ENCODE measurements around the gene UBASH3B. TPM values are rescaled to one million over a fixed set of nuclear protein-coding genes. Genes with fewer than 3 reads are reported as not detected.
"Not testable (repeated sequence)": the region's sequence is repeated elsewhere in the genome, so short reads cannot be mapped to it uniquely, and the experiment has no call there.

UBASH3B gene
- total RNA-seq, 2 experiments from 2014 or later: 54.7 to 73.0 TPM

DNA sequence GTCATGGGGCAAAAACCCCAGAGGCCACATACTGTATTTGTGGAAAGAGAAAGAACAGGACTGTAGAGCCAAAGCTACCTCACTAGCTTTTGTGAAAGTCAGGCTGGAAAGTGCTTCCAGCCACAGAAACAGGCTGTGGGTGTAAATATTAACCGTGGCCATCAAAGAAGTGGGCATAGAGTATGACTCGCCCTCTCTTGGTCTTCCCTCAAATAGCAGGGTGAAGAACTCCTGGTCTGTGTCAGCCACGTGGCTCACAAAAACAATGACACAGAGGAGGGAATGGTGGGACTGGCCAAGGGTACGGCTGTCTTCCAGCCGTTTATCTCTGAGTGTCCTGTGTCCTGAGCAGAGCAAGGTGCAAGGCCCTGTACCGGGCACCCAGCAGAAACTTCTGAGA is 37.6 kb upstream of the UBASH3B start:
- no TSS peak for BruUV-seq (replicated peaks)
- Histone ChIP-seq H3K9me3 (ENCODE audit: low read length) (no peaks in the 10 kb centered on the region; the same call in 1 of the 2 replicates), H3K4me1 (ENCODE audit: insufficient read depth, low read length, poor library complexity, severe bottlenecking) (no peaks in the 10 kb centered on the region), H4K20me1 (ENCODE audit: insufficient read depth, low read length) (no peaks in the 10 kb centered on the region), H3K4me3 (ENCODE audit: low read depth, low read length, poor library complexity, severe bottlenecking) (no peak overlapping the region), H3K79me2 (ENCODE audit: insufficient read depth, low read depth, low read length) (no peaks in the 10 kb centered on the region), H3K9me2 (ENCODE audit: insufficient read depth, low read length) (no peaks in the 10 kb centered on the region), H3K36me3 (ENCODE audit: insufficient read depth, low read length) (no peaks in the 10 kb centered on the region), H3K27ac (ENCODE audit: low read depth, low read length, poor library complexity, severe bottlenecking) (no peak overlapping the region), H2AFZ (ENCODE audit: low read length) (no peak overlapping the region), H3K4me2 (ENCODE audit: low read length) (no peak overlapping the region)
- CTCF ChIA-PET (ENCODE audit: unreplicated experiment): no interaction called here
- DNase-seq (ENCODE audit: low spot score): no peak
- intact Hi-C loops (cut with micrococcal nuclease; ENCODE audit: unreplicated experiment): no loop called here
- POLR2A ChIA-PET: no interaction called here
- TF ChIP-seq, protein P1, sequence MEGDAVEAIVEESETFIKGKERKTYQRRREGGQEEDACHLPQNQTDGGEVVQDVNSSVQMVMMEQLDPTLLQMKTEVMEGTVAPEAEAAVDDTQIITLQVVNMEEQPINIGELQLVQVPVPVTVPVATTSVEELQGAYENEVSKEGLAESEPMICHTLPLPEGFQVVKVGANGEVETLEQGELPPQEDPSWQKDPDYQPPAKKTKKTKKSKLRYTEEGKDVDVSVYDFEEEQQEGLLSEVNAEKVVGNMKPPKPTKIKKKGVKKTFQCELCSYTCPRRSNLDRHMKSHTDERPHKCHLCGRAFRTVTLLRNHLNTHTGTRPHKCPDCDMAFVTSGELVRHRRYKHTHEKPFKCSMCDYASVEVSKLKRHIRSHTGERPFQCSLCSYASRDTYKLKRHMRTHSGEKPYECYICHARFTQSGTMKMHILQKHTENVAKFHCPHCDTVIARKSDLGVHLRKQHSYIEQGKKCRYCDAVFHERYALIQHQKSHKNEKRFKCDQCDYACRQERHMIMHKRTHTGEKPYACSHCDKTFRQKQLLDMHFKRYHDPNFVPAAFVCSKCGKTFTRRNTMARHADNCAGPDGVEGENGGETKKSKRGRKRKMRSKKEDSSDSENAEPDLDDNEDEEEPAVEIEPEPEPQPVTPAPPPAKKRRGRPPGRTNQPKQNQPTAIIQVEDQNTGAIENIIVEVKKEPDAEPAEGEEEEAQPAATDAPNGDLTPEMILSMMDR (conservative IDR thresholded peaks at IDR 0.05; ENCODE audit: low read length): no peak
- TF ChIP-seq EZH2phosphoT487 (IDR thresholded peaks at IDR 0.05; ENCODE audit: borderline replicate concordance, low read depth, low read length): no peak

DNA sequence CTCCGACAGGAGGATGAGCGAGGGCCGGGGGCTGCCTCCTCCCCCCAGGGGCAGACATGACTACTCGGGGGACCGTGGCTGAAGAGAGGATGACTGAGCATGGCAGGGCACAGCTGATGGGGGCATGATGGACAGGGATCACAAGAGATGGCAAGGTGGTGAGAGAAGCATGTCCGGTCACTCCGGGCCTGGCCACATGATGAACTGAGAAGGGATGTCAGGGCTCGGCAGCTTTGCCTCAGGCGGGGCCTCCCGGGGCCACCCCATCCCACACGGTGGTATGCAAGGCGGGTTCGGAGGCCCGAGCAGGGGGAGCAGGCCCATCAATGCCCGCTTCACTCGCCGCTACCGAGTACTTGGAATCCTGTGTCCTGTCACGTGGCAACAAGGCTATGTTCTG is 36.6 kb upstream of the UBASH3B start:
- Histone ChIP-seq H3K27ac (ENCODE audit: low read depth, low read length, poor library complexity, severe bottlenecking) (no peak overlapping the region), H3K4me1 (ENCODE audit: insufficient read depth, low read length, poor library complexity, severe bottlenecking) (no peaks in the 10 kb centered on the region), H3K79me2 (ENCODE audit: insufficient read depth, low read depth, low read length) (no peaks in the 10 kb centered on the region), H3K4me2 (ENCODE audit: low read length) (no peak overlapping the region), H3K36me3 (ENCODE audit: insufficient read depth, low read length) (no peaks in the 10 kb centered on the region), H4K20me1 (ENCODE audit: insufficient read depth, low read length) (no peaks in the 10 kb centered on the region), H3K9me3 (ENCODE audit: low read length) (no peaks in the 10 kb centered on the region; the same call in 1 of the 2 replicates), H2AFZ (ENCODE audit: low read length) (no peak overlapping the region), H3K4me3 (ENCODE audit: low read depth, low read length, poor library complexity, severe bottlenecking) (no peak overlapping the region), H3K9me2 (ENCODE audit: insufficient read depth, low read length) (no peaks in the 10 kb centered on the region)
- no peak for TF ChIP-seq EZH2phosphoT487 (IDR thresholded peaks at IDR 0.05; ENCODE audit: borderline replicate concordance, low read depth, low read length)
- TF ChIP-seq, protein P1 (conservative IDR thresholded peaks at IDR 0.05; ENCODE audit: low read length): no peak
- intact Hi-C loops (cut with micrococcal nuclease; ENCODE audit: unreplicated experiment): no loop called here
- ChIA-PET POLR2A (interaction anchor here (1.6 kb wide), 1 partner anchor 228 kb away, joined by 4 read pairs; no protein-coding TSS in a partner anchor), CTCF (ENCODE audit: unreplicated experiment) (no interaction called here)
- BruUV-seq (replicated peaks): no TSS peak
- no peak for DNase-seq (ENCODE audit: low spot score)

DNA sequence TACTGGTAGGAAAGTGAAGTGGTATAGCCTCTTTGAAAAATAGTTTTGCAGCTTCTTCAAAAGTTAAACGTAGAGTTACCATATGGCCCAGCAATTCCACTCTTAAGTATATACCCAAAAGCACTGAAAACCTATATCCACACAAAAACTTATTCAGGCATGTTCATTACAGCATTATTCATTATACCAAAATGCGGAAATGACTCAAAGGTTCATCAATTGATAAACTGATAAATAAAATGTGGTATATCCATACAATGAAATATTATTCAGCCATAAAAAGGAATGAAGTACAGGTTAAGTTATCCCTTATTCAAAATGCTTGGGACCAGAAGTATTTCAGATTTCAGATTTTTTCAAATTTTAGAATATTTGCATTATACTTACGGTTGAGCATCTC is 35.8 kb upstream of the UBASH3B start:
- TF ChIP-seq, protein P1 (conservative IDR thresholded peaks at IDR 0.05; ENCODE audit: low read length): no peak
- TF ChIP-seq EZH2phosphoT487 (IDR thresholded peaks at IDR 0.05; ENCODE audit: borderline replicate concordance, low read depth, low read length): no peak
- Histone ChIP-seq H3K4me2 (ENCODE audit: low read length) (no peak overlapping the region), H3K9me2 (ENCODE audit: insufficient read depth, low read length) (no peaks in the 10 kb centered on the region), H2AFZ (ENCODE audit: low read length) (no peak overlapping the region), H3K4me3 (ENCODE audit: low read depth, low read length, poor library complexity, severe bottlenecking) (no peak overlapping the region), H3K4me1 (ENCODE audit: insufficient read depth, low read length, poor library complexity, severe bottlenecking) (no peaks in the 10 kb centered on the region), H3K27ac (ENCODE audit: low read depth, low read length, poor library complexity, severe bottlenecking) (no peak overlapping the region), H4K20me1 (ENCODE audit: insufficient read depth, low read length) (no peaks in the 10 kb centered on the region), H3K9me3 (ENCODE audit: low read length) (no peaks in the 10 kb centered on the region; the same call in 1 of the 2 replicates), H3K79me2 (ENCODE audit: insufficient read depth, low read depth, low read length) (no peaks in the 10 kb centered on the region), H3K36me3 (ENCODE audit: insufficient read depth, low read length) (no peaks in the 10 kb centered on the region)
- no peak for DNase-seq (ENCODE audit: low spot score)
- ChIA-PET CTCF (ENCODE audit: unreplicated experiment) (no interaction called here), POLR2A (interaction anchor here (0.6 to 1.6 kb wide), 2 partner anchors 167 to 227 kb away, joined by 3 to 4 read pairs; no protein-coding TSS in a partner anchor)
- BruUV-seq (replicated peaks): no TSS peak
- intact Hi-C loops (cut with micrococcal nuclease; ENCODE audit: unreplicated experiment): no loop called here

DNA sequence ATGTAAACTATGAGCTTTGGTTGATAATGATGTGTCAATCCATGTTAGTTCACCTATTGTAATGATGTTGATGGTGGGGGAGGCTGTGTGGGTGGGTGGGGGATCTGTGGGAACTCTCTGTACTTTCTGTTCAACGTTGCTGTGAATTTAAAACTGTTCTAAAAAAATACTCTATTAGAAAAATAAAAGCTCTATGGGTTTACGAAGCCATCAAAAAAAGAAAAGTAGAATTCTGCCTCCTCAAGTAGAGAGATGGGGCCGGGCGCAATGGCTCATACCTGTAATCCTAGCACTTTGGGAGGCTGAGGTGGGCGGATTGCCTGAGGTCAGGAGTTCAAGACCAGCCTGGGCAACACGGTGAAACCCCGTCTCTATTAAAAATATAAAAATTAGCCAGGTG is 30.0 kb upstream of the UBASH3B start:
- H3K27ac ChIP-seq (ENCODE audit: low read depth, low read length, poor library complexity, severe bottlenecking); H3K4me1 ChIP-seq (ENCODE audit: insufficient read depth, low read length, poor library complexity, severe bottlenecking); H3K9me3 ChIP-seq (ENCODE audit: low read length); BruUV-seq (replicated peaks); H3K4me3 ChIP-seq (ENCODE audit: low read depth, low read length, poor library complexity, severe bottlenecking); intact Hi-C loops (cut with micrococcal nuclease; ENCODE audit: unreplicated experiment); H3K4me2 ChIP-seq (ENCODE audit: low read length); H3K9me2 ChIP-seq (ENCODE audit: insufficient read depth, low read length); H3K36me3 ChIP-seq (ENCODE audit: insufficient read depth, low read length); H3K79me2 ChIP-seq (ENCODE audit: insufficient read depth, low read depth, low read length); H4K20me1 ChIP-seq (ENCODE audit: insufficient read depth, low read length); H2AFZ ChIP-seq (ENCODE audit: low read length); DNase-seq (ENCODE audit: low spot score): not testable (repeated sequence)
- POLR2A ChIA-PET: interaction anchor here (1.8 kb wide), 1 partner anchor 226 kb away, joined by 4 read pairs; no protein-coding TSS in a partner anchor
- CTCF ChIA-PET (ENCODE audit: unreplicated experiment): interaction anchor here (1.1 kb wide), 1 partner anchor 131 kb away, joined by 6 read pairs; no protein-coding TSS in a partner anchor

Measured in OCI-LY7 (cell line).